HG02852 (cell line): ENCODE measurements around the gene ELAVL1.

Source experiments
- ATAC-seq: cut with Tn5 transposase; IDR thresholded peaks from one replicate; pipeline ENCODE4 v1.9.1; 2021; ENCODE audit warnings: mild to moderate bottlenecking, moderate library complexity; ENCODE audit not compliant: unreplicated experiment

ELAVL1 gene

GRCh38 chr19:7987114-7987768 lies 18.2 kb downstream of the ELAVL1 start:
- no peak for ATAC-seq

- ATAC-seq: no peak
Observed at GRCh38 chr19:7986321-7987113, 18.9 kb downstream of the ELAVL1 start.

- no peak for ATAC-seq
Observed at GRCh38 chr19:7985481-7985911, 19.9 kb downstream of the ELAVL1 start.

- ATAC-seq: no peak
Observed at GRCh38 chr19:7983995-7984837, 21.2 kb downstream of the ELAVL1 start.

- no peak for ATAC-seq
Observed at GRCh38 chr19:7983286-7983950, 22.0 kb downstream of the ELAVL1 start.

- ATAC-seq: no peak
Observed at GRCh38 chr19:7982651-7983099, 22.8 kb downstream of the ELAVL1 start.

GRCh38 chr19:7982103-7982502 lies 23.3 kb downstream of the ELAVL1 start:
- no peak for ATAC-seq

- no peak for ATAC-seq
Observed at GRCh38 chr19:7981661-7982060, 23.8 kb downstream of the ELAVL1 start.

- ATAC-seq: no peak
Observed at GRCh38 chr19:7981199-7981598, 24.2 kb downstream of the ELAVL1 start.

GRCh38 chr19:7980635-7981121 lies 24.8 kb downstream of the ELAVL1 start:
- no peak for ATAC-seq

GRCh38 chr19:7980168-7980567 lies 25.3 kb downstream of the ELAVL1 start:
- no peak for ATAC-seq

GRCh38 chr19:7979559-7979958 lies 25.9 kb downstream of the ELAVL1 start:
- no peak for ATAC-seq

GRCh38 chr19:7979011-7979410 lies 26.4 kb downstream of the ELAVL1 start:
- ATAC-seq: no peak

GRCh38 chr19:7978179-7978825 lies 27.1 kb downstream of the ELAVL1 start:
- ATAC-seq: no peak

- ATAC-seq: no peak
Observed at GRCh38 chr19:7977723-7978040, 27.8 kb downstream of the ELAVL1 start.

- ATAC-seq: no peak
Observed at GRCh38 chr19:7977021-7977722, 28.3 kb downstream of the ELAVL1 start.

- no peak for ATAC-seq
Observed at GRCh38 chr19:7976461-7976860, 29.0 kb downstream of the ELAVL1 start.

- no peak for ATAC-seq
Observed at GRCh38 chr19:7975037-7975436, 30.4 kb downstream of the ELAVL1 start.

GRCh38 chr19:7973883-7974282 lies 31.6 kb downstream of the ELAVL1 start:
- ATAC-seq: no peak
